HUES64 (cell line): ENCODE measurements around the gene ACVR2A.

Experiments
- H3K27ac ChIP-seq: 2 replicates; pipeline ENCODE4 v1.7.0; 2013; ENCODE audit warnings: low read depth, low read length, inconsistent platforms
- H3K27me3 ChIP-seq: 2 replicates; pipeline ENCODE4 v1.6.1; 2013; ENCODE audit warnings: mild to moderate bottlenecking, low read length; ENCODE audit not compliant: insufficient read depth
- H3K36me3 ChIP-seq: 2 replicates; pipeline ENCODE4 v1.6.1; 2013; ENCODE audit warnings: mild to moderate bottlenecking, low read length; ENCODE audit not compliant: insufficient read depth
- H3K4me1 ChIP-seq: 2 replicates; pipeline ENCODE4 v1.6.1; 2013; ENCODE audit warnings: mild to moderate bottlenecking, low read length, moderate library complexity; ENCODE audit not compliant: insufficient read depth
- H3K4me3 ChIP-seq: 2 replicates; pipeline ENCODE4 v1.5.1; 2013; ENCODE audit warnings: mild to moderate bottlenecking, low read length, moderate library complexity
- H3K9ac ChIP-seq: 2 replicates; pipeline ENCODE4 v1.6.1; 2013; ENCODE audit warnings: mild to moderate bottlenecking, low read depth, low read length
- H3K9me3 ChIP-seq: 2 replicates; pipeline ENCODE4 v1.6.1; 2013; ENCODE audit warnings: low read depth, low read length; ENCODE audit not compliant: insufficient read depth
- WGBS: fragments of 150-250, 120-280 bp; methylation state at CpG from one replicate; pipeline ENCODE4 v1.1.7; 2013; ENCODE audit warnings: missing lambda C conversion rate; 5-methylcytosine and 5-hydroxymethylcytosine counted together

The ACVR2A gene

DNA sequence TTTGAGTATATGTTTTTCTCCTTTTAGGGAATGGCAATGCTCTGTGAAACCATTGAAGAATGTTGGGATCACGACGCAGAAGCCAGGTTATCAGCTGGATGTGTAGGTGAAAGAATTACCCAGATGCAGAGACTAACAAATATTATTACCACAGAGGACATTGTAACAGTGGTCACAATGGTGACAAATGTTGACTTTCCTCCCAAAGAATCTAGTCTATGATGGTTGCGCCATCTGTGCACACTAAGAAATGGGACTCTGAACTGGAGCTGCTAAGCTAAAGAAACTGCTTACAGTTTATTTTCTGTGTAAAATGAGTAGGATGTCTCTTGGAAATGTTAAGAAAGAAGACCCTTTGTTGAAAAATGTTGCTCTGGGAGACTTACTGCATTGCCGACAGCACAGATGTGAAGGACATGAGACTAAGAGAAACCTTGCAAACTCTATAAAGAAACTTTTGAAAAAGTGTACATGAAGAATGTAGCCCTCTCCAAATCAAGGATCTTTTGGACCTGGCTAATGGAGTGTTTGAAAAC is 82.3 kb downstream of the ACVR2A start:
- Histone ChIP-seq H3K4me1 (no peaks in the 10 kb centered on the region), H3K27me3 (no peaks in the 10 kb centered on the region), H3K27ac (no peak overlapping the region), H3K4me3 (no peak overlapping the region), H3K9me3 (no peaks in the 10 kb centered on the region), H3K36me3 (peaks cover 25% of the 10 kb centered on the region; the same call in 1 of the 2 replicates), H3K9ac (no peak overlapping the region)
- 86% methylated on average over 4 of the region's 4 CpGs for WGBS

GRCh38 chr2:147933931-147934330 is 89.1 kb downstream of the ACVR2A start:
- peaks cover 55% of the 10 kb centered on the region for H3K36me3 ChIP-seq
- H3K4me3 ChIP-seq: no peak overlapping the region
- no peaks in the 10 kb centered on the region for H3K27me3 ChIP-seq
- H3K4me1 ChIP-seq: no peaks in the 10 kb centered on the region
- no peak overlapping the region for H3K27ac ChIP-seq
- H3K9ac ChIP-seq: no peak overlapping the region
- H3K9me3 ChIP-seq: no peaks in the 10 kb centered on the region

DNA sequence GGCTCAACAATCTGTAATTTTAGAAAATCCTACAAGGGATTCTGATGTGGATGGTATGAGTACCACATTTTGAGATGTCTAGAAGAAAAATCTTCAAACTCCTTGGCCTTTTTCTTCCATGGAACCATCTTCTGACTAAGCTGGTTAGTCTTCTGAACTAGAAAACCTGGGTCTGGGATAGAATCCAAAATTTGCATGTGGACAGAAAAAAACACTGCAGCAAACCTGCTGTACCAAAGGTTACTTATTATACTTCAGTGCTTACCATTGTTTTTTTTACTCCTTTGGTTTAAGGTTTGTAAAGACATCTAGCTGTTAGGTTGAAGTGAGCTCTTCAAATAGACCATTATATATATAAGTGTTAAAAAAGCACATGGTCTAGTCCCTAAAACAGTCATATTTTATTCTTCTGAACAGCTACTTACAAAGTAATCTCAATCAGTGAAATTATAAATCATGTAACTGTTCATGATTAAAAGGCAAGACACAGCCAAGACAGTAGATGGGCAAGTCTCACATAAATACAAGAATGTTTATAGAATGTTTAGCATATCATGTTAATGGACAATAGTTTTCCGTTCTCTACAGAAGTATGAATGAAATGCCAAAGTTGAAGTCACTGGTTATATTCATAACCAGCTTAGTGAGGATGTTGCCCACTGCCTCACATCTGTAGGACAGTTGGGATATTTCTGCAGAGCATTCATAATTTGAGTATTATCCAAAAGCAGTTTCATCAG is 90.2 kb downstream of the ACVR2A start:
- H3K36me3 ChIP-seq: peaks cover 61% of the 10 kb centered on the region
- no peak overlapping the region for H3K4me3 ChIP-seq
- no peak overlapping the region for H3K9ac ChIP-seq
- no peak overlapping the region for H3K27ac ChIP-seq
- no peaks in the 10 kb centered on the region for H3K9me3 ChIP-seq
- WGBS: 95% methylated on average over 1 of the region's 1 CpG
- H3K27me3 ChIP-seq: no peaks in the 10 kb centered on the region
- H3K4me1 ChIP-seq: no peaks in the 10 kb centered on the region

DNA sequence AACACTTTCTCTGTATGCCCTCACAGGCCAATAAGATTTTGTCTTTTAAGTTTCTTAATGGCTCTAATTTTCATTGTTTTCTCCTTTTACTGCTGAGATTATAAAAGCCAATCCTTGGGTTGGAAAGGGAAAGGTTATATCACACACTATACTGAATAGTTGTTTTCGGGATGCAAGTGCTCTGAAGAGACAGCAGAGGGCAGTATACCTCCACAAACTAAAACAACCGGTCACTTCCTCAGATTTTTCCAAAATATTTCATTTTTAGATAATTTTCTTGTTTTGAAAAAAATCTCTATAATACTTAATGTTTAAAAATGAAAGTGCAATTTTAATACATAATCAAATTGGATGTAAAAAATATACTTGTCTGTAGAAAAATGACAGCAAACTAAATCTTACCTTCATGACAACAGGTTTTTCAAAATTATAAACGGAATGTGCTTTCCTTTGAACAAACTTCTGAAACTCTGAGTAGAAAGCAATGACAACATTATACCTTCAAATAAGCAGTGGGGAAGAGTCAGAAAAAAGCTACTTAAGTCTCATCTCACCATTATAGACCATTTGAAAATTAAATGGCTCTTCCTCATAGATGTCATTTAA is 93.0 kb downstream of the ACVR2A start:
- H3K4me3 ChIP-seq: no peak overlapping the region
- no peaks in the 10 kb centered on the region for H3K9me3 ChIP-seq
- H3K4me1 ChIP-seq: no peaks in the 10 kb centered on the region
- no peak overlapping the region for H3K27ac ChIP-seq
- H3K27me3 ChIP-seq: no peaks in the 10 kb centered on the region
- WGBS: 60% methylated on average over 2 of the region's 3 CpGs
- no peak overlapping the region for H3K9ac ChIP-seq
- peaks cover 87% of the 10 kb centered on the region for H3K36me3 ChIP-seq

GRCh38 chr2:147939313-147939712 is 94.5 kb downstream of the ACVR2A start:
- H3K9me3 ChIP-seq: no peaks in the 10 kb centered on the region
- H3K9ac ChIP-seq: no peak overlapping the region
- H3K36me3 ChIP-seq: peaks cover 89% of the 10 kb centered on the region
- WGBS: no CpG with 5 or more reads among the region's 1 CpG
- H3K27ac ChIP-seq: no peak overlapping the region
- H3K4me3 ChIP-seq: no peak overlapping the region
- no peaks in the 10 kb centered on the region for H3K27me3 ChIP-seq
- no peaks in the 10 kb centered on the region for H3K4me1 ChIP-seq

GRCh38 chr2:147945660-147946059 is 100.8 kb downstream of the ACVR2A start:
- H3K4me3 ChIP-seq: no peak overlapping the region
- WGBS: 100% methylated on average over 1 of the region's 1 CpG
- peaks cover 62% of the 10 kb centered on the region for H3K36me3 ChIP-seq
- H3K4me1 ChIP-seq: no peaks in the 10 kb centered on the region
- no peak overlapping the region for H3K27ac ChIP-seq
- no peaks in the 10 kb centered on the region for H3K9me3 ChIP-seq
- H3K9ac ChIP-seq: no peak overlapping the region
- H3K27me3 ChIP-seq: no peaks in the 10 kb centered on the region

DNA sequence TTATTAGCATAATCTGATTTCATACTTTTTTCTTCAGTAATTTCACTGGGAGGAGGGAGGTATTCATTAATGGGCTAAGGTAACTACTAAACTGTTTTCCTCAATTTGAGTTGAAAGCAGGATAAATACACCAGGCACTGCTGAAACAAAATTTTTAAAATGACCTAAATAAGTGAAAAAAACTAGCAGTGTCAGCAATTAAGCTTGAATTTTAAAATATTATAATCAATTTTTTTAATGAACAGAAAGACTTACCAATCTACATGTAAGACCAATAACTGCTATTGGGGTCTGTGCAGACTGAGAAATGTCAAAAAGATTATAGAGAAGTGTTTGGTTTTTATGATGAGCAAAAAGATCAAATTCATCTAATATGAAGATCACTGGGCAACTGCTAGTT is 107.3 kb downstream of the ACVR2A start:
- Histone ChIP-seq H3K27me3 (no peaks in the 10 kb centered on the region), H3K4me3 (no peak overlapping the region), H3K4me1 (no peaks in the 10 kb centered on the region), H3K36me3 (peaks cover 70% of the 10 kb centered on the region), H3K9ac (no peak overlapping the region), H3K9me3 (no peaks in the 10 kb centered on the region), H3K27ac (no peak overlapping the region)

DNA sequence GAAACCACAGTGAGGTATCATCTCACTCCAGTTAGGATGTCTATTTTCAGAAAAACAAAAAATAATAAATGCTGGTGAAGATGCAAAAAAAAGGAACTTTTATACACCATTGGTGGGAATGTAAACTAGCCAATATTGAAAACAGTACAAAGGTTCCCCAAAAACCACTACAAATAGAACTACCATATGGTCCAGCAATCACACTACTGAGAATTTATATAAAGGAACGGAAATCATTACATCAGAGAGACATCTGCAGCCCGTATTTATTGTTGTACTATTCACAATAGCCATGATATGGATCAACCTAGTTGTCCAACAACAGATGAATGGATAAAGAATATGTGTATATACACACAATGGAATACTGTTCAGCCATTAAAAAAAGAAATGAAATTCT is 123.7 kb downstream of the ACVR2A start:
- H3K9me3 ChIP-seq: peaks cover 4% of the 10 kb centered on the region; the same call in 1 of the 2 replicates
- no peaks in the 10 kb centered on the region for H3K27me3 ChIP-seq
- H3K4me1 ChIP-seq: no peaks in the 10 kb centered on the region
- H3K27ac ChIP-seq: no peak overlapping the region
- whole genome bisulfite sequencing: 91% methylated on average over 2 of the region's 2 CpGs
- peaks cover 47% of the 10 kb centered on the region for H3K36me3 ChIP-seq
- no peak overlapping the region for H3K4me3 ChIP-seq
- no peak overlapping the region for H3K9ac ChIP-seq

DNA sequence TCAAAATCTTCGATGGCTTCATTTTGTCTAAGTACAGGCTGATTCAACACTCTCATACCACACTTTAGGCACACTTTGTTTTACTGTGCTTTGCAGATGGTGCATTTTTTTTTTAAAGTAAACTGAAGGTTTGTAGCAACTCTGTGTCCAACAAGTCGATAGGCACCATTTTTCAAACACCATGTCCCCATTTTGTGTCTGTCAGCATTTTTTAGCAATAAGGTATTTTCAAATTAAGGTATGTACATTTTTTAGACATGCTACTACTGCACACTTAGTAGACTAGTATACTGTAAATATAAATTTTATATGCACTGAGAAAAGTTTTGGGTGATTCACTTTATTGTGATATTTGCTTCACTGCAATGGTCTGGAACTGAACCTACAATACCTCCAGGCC is 131.3 kb downstream of the ACVR2A start:
- H3K36me3 ChIP-seq: peaks cover 20% of the 10 kb centered on the region
- 96% methylated on average over 2 of the region's 2 CpGs for WGBS
- no peaks in the 10 kb centered on the region for H3K9me3 ChIP-seq
- no peak overlapping the region for H3K27ac ChIP-seq
- H3K4me1 ChIP-seq: peaks cover 4% of the 10 kb centered on the region; the same call in 1 of the 2 replicates
- no peak overlapping the region for H3K4me3 ChIP-seq
- H3K9ac ChIP-seq: no peak overlapping the region
- no peaks in the 10 kb centered on the region for H3K27me3 ChIP-seq

DNA sequence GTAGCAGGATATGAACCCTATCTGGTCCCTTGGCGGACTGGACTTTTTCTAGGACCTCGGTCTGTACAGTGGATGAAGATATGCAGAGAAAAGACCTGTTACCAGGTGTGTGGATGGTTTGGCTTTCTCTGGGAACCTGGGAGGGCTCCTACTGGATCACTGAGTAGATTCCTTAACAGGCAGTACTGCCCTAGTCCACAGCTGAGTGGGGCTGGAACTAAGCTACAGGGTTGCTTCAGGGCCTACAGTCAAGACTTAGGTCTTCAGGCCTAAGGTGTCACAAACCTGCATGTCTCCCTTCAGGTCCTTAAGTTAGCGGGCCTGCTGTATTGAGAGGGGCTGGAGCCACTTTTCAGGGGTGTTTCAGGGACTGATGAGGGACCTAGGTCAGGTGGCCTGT is 132.8 kb downstream of the ACVR2A start:
- H3K36me3 ChIP-seq: peaks cover 9% of the 10 kb centered on the region
- H3K9ac ChIP-seq: no peak overlapping the region
- H3K9me3 ChIP-seq: no peaks in the 10 kb centered on the region
- H3K27me3 ChIP-seq: no peaks in the 10 kb centered on the region
- WGBS: 95% methylated on average over 3 of the region's 3 CpGs
- peaks cover 4% of the 10 kb centered on the region; the same call in 1 of the 2 replicates for H3K4me1 ChIP-seq
- no peak overlapping the region for H3K4me3 ChIP-seq
- no peak overlapping the region for H3K27ac ChIP-seq
